ENCODE measurements around the gene MTURN. TPM values are rescaled to one million over a fixed set of nuclear protein-coding genes. Genes with fewer than 3 reads are reported as not detected.
A peak's percentile ranks its signal among the peaks of the same experiment; 100 is the strongest.

The MTURN gene
- total RNA-seq, 1 donor from 2014 or later, result 6.1 TPM

- no peak for ATAC-seq
Measured at GRCh38 chr7:30162622-30163124, 27.9 kb downstream of the MTURN start.

- no peak for ATAC-seq
Measured at GRCh38 chr7:30163231-30163894, 28.6 kb downstream of the MTURN start.

GRCh38 chr7:30164567-30164966 is 29.8 kb downstream of the MTURN start:
- ATAC-seq, result peak; percentile 29

DNA sequence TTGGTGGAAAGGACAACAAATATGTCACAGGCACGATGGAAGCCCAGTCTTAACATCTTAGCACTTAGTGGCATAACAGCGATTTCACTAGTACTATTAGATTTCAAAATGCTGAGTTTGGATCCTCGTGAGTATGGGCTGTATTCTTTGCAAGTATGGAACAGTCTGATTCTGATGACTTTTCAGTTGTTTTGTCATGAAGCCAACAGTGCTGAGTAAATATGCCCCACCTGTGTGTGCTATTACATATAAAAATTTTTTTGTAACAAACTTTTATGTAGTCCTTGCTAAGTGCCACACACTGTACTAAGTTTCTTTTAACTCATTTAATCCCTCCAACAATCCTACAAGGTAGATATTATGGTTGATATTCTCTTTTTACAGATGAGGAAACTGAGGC is 30.8 kb downstream of the MTURN start:
- no peak for ATAC-seq

DNA sequence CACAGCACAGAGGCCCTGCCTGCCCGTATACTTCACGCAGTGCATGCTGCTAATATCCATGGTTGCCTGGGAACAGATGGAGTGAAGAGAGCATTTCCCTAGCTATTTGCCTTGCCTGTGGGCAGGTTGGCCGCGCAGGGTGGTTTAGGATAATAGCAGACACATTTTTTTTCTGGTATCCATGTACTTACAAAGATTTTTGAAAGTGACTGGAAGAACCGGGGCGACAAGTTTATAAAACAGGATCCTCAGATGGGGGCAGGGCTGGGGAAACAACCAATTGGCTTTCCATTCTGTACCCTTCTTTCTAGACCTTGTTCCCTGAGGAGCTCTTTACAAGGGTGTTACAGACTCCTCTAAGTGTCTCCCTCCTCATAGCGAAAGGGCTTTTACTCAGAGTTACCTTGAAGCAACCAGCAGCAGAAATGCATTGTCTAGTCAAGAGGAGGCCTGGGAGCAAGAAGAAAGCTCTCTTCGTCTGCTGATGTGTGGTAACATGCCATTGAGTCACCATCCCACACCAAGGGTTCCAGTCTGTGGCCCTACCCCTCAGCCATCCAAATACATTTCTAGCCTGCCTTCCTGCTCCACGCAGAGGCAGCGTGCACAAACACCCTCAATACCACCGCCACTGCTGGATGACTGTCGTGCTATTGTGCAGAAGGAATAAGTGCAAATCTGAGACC is 31.5 kb downstream of the MTURN start:
- peak; percentile 82 for ATAC-seq

DNA sequence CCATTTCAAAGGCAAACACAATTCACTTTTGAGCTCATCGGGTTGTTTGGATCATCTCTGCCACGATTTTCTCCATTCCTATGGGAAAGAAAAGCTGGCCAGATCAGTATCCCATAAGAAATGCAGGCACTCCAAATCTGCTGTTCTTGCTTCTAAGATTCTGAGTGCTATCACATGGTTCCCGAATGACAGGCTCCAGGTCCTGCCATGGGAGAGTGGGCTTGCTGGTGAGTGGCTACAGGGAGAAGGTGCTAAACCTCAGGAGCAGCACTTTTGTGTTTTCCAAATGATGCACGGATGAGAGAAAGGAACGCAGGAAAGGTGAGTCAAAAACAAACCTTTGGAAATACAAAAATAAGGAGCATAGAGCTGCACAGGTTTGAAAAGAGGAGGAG is 32.1 kb downstream of the MTURN start:
- no peak for ATAC-seq

- ATAC-seq, result no peak
Measured at GRCh38 chr7:30167901-30168300, 33.1 kb downstream of the MTURN start.

DNA sequence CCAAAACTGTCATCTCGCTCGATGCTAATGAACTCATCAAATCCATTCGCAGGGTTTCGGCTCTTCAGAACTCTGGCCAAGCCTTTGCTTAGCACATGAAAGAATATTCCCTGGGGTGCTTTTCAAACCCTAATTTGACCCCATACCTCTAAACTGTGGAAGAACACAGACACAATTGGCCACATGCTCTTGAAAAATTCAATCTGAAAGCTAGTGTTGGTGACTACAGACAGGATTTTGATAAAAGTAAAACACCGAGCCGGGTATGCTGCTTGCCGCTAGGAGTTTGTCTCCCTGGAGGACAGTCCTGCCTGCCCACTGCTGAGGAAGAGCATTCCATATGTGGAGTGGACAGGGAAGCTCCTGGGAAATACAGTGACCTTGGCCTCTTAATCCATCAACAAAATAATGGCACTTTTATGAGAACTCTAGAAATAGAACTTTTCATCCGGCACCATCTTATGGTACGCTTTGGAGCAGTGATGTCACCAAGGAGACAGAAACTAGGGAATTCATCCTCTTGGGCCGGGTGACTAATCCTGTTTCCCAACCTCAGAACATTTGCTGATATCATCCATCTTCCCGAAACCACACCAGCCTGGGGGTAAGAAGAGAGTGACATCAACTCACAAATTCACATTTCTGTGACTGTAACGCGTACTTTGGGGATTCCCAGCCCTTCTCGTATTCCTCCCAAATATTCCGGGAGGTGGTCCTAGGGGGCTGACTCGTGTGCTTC is 34.2 kb downstream of the MTURN start:
- peak; percentile 30 for ATAC-seq

- no peak for ATAC-seq
Measured at GRCh38 chr7:30169579-30169978, 34.8 kb downstream of the MTURN start.

DNA sequence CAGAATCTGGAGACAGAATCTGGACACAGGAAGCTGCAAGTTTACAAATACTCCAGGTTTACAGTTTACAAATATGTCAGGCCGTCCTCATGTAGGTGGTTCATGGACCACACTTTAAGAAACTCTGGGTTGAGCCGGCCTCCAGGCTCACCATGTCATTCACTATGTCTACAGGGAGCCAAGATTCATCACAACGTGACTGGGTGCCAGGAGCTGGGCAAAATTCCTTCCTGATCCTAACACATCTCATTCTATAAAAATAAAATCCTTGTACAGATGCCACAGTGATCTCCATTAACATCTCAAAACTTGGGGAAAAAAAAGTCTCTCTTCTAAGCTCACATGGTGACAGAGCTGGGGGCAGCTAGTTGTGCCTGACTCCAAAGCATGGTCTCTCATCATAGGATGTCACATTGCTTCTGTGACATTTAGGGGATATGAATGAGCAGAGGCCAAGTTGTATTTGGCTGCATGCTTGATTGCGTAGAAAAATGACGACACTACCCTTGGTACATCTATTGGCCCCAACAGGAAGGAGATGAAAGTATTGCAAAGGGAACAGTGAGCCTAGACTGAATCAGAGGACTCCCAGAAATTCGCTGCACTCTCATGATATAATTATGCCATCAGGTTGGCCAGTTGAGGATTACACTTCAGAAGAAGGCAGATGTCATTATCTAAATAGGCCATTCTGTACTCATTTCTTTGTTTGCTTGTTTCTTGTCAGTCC is 35.9 kb downstream of the MTURN start:
- ATAC-seq, result no peak

DNA sequence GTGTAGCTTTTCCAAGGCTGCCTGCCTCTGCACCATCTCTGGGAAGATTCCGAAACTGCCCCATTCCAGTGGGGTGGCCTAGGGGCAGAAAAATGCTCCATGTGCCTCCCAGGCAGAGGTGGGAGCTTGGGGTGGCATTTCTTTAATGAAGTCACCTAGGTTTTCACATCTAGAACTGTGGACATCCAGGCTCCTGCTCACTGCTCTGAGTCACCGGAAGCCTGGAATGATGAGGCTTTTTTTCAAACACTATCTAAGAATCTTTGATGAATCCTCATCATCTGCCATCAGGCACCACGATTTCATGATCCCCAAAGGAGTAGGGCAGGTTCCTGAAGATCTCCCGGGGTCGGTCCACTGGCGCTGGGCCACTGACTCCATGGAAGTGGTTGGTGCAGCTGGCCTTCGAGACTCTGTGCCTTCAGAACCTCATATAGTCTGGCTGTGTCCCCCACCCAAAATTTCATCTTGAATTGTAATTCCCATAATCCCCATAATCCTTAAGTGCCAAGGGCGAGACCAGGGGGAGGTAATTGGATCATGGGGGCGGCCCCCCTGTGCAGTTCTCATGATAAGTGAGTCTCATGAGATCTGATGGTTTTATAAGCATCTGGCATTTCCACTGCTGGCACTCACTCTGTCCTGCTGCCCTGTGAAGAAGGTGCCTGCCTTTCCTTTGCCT is 37.1 kb downstream of the MTURN start:
- no peak for ATAC-seq

- peak; percentile 79 for ATAC-seq
Measured at GRCh38 chr7:30172451-30172850, 37.7 kb downstream of the MTURN start.

- ATAC-seq, result peak; percentile 87
Measured at GRCh38 chr7:30173058-30173897, 38.5 kb downstream of the MTURN start.

GRCh38 chr7:30175180-30175579 is 40.4 kb downstream of the MTURN start:
- ATAC-seq, result no peak

- ATAC-seq, result no peak
Measured at GRCh38 chr7:30175636-30176147, 40.9 kb downstream of the MTURN start.

GRCh38 chr7:30176463-30177109 is 41.8 kb downstream of the MTURN start:
- no peak for ATAC-seq

GRCh38 chr7:30177186-30177585 is 42.4 kb downstream of the MTURN start:
- ATAC-seq, result no peak

DNA sequence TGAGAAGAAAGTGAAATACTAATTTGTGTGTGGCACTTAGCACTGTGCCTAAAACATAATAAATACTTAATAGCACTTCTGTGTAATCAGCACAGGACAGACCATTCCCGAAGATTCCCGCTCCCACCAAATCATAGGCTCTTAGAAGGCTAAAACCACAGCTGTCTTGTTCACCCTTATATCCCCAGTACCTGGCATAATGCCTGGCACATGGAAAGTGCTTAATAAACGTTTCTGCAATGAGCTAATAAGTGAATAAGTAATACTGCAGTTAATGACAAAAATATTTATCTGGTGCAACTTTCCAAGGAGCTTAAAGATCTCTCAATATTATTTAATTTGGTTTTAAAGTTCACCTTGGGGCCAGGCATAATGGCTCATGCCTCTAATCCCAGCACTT is 43.2 kb downstream of the MTURN start:
- no peak for ATAC-seq

GRCh38 chr7:30178748-30179436 is 44.1 kb downstream of the MTURN start:
- ATAC-seq, result peak; percentile 29

DNA sequence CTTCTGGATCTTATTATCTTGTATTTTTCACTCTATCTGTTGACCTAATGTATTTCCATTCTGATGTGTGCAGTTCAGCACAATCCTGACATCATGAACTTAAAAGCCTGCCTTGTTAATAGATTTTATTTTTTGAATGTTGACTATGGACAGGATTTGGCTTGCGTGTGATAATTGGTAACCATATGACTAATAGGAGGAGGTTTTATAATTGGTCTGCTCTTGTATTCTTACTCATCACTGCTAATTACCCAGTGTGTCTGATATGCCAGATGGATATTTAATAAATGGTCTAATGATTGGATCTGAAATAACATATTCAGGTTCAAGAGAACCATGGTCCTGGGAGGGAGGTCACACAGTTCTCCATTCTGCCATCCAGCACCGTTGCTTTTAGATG is 45.9 kb downstream of the MTURN start:
- ATAC-seq, result no peak
